Measurements from ENCODE around the gene FLYWCH2.

- TF ChIP-seq POLR2A (IDR thresholded peaks at IDR 0.05; ENCODE audit: low read depth, low read length), result no peak
- no peak for TF ChIP-seq CTCF (IDR thresholded peaks at IDR 0.05; ENCODE audit: extremely low read depth in 1 of 2, insufficient read depth in 1 of 2, low read depth in 1 of 2, low read length in 2 of 2)
- no peak for TF ChIP-seq EZH2 (IDR thresholded peaks at IDR 0.05; ENCODE audit: borderline replicate concordance, low read depth, low read length, severe bottlenecking)
- no peak for TF ChIP-seq MYC (IDR thresholded peaks at IDR 0.05; ENCODE audit: low read depth, low read length)
- TF ChIP-seq POLR2AphosphoS5 (IDR thresholded peaks at IDR 0.05; ENCODE audit: insufficient read depth, low read depth, low read length), result no peak
- no peak for TF ChIP-seq MAX (IDR thresholded peaks at IDR 0.05; ENCODE audit: insufficient read depth, insufficient read length)
- TF ChIP-seq FOS (IDR thresholded peaks at IDR 0.05; ENCODE audit: borderline replicate concordance, insufficient read depth, low read length), result no peak
- TF ChIP-seq JUN (IDR thresholded peaks at IDR 0.05; ENCODE audit: borderline replicate concordance, insufficient read depth, insufficient read length, low read depth), result no peak
Observed at GRCh38 chr16:2899564-2900072, 16.6 kb downstream of the FLYWCH2 start.

Measured in endothelial cell of umbilical vein (primary cell).